Measurements from ENCODE around the gene PPP1R8. TPM values are rescaled to one million over a fixed set of nuclear protein-coding genes. Genes with fewer than 3 reads are reported as not detected.

The PPP1R8 gene
- total and polyA plus RNA-seq, 2 donors (not counting 1 experiment from before 2014, with no cell fraction given): 42.2 to 48.9 TPM

DNA sequence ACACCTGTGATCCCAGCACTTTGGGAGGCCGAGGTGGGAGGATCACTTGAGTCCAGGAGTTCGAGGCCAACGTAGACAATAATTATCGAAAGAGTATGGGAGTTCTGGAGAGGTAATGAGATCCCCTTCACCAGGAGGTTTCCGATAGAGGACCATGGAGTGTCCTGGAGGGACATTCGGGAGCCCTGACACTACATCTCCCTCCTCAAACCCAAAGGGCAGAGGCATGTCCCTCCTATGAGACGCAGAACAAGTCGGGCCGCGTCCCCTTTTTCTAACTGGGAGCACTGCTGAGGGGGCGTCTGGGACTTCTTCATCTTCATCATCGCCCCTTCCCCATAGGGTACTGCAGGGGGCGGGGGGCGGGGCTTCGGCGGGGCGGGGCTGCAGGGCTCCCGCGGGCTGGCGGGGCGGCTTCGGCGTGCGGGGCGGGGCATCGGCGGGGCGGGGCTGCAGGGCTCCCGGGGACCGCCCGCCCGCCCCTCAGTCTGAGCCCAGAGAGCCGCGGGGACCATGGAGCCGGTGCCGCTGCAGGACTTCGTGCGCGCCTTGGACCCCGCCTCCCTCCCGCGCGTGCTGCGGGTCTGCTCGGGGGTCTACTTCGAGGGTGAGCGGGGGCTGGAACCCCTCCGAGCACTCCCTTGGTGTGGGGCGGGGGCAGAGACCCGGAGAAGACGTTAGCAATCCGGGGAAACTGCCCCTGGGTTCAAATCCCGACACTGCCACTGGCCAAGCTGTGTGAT, 41.6 kb downstream of the PPP1R8 start, which contains the start of gene THEMIS2:
Gene THEMIS2 (plus strand): TSS at position 486 of the 743 bp plus-strand sequence. CDS start 28 bp downstream, at position 514.
- H3K9me3 ChIP-seq (ENCODE audit: control insufficient read depth, insufficient read depth, low read depth, low read length): no peaks in the 10 kb centered on the region
- H3K79me2 ChIP-seq (ENCODE audit: control insufficient read depth, insufficient read depth, low read length): no peaks in the 10 kb centered on the region
- H3K36me3 ChIP-seq (ENCODE audit: control insufficient read depth, insufficient read depth, low read length): no peaks in the 10 kb centered on the region
- no peaks in the 10 kb centered on the region for H3K27me3 ChIP-seq (ENCODE audit: control insufficient read depth, insufficient read depth, low read length)
- DNase-seq (ENCODE audit: low read depth in 2 of 2): peak; percentile 33 to 39
- peak within 1 kb of the TSS; percentile 78 for H2AFZ ChIP-seq (ENCODE audit: low read length)
- H4K20me1 ChIP-seq (ENCODE audit: control insufficient read depth, extremely low read depth, insufficient read depth, low read length): no peaks in the 10 kb centered on the region
- H3K4me3 ChIP-seq (replicated peaks in 1 of 4; ENCODE audit: control extremely low read depth in 1 of 4, insufficient read depth in 1 of 4, low read depth in 3 of 4, low read length in 4 of 4): peak within 1 kb of the TSS; percentile 70 to 81 (median 73)
- TF ChIP-seq, protein P1, sequence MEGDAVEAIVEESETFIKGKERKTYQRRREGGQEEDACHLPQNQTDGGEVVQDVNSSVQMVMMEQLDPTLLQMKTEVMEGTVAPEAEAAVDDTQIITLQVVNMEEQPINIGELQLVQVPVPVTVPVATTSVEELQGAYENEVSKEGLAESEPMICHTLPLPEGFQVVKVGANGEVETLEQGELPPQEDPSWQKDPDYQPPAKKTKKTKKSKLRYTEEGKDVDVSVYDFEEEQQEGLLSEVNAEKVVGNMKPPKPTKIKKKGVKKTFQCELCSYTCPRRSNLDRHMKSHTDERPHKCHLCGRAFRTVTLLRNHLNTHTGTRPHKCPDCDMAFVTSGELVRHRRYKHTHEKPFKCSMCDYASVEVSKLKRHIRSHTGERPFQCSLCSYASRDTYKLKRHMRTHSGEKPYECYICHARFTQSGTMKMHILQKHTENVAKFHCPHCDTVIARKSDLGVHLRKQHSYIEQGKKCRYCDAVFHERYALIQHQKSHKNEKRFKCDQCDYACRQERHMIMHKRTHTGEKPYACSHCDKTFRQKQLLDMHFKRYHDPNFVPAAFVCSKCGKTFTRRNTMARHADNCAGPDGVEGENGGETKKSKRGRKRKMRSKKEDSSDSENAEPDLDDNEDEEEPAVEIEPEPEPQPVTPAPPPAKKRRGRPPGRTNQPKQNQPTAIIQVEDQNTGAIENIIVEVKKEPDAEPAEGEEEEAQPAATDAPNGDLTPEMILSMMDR (conservative IDR thresholded peaks at IDR 0.05 in 1 of 2, IDR thresholded peaks at IDR 0.05 in 1 of 2; ENCODE audit: low read depth in 1 of 2, low read length in 2 of 2): no peak
- TF ChIP-seq EZH2 (IDR thresholded peaks at IDR 0.05; ENCODE audit: low read length, missing control alignments): no peak
- H3K9ac ChIP-seq (ENCODE audit: insufficient read depth, low read length): peak within 1 kb of the TSS; percentile 64
- peak within 1 kb of the TSS; percentile 88 for H3K4me2 ChIP-seq (ENCODE audit: extremely low read depth, insufficient read depth, low read length)
- peaks cover 2% of the 10 kb centered on the region for H3K4me1 ChIP-seq (ENCODE audit: control insufficient read depth, extremely low read depth, insufficient read depth, low read length)
- peak within 1 kb of the TSS; percentile 6 for H3K27ac ChIP-seq (ENCODE audit: insufficient read depth, low read length)

GRCh38 chr1:27872802-27873551, 42.4 kb downstream of the PPP1R8 start:
- Histone ChIP-seq H2AFZ (ENCODE audit: low read length) (peak overlapping the region; percentile 78), H4K20me1 (ENCODE audit: control insufficient read depth, extremely low read depth, insufficient read depth, low read length) (no peaks in the 10 kb centered on the region), H3K9me3 (ENCODE audit: control insufficient read depth, insufficient read depth, low read depth, low read length) (no peaks in the 10 kb centered on the region), H3K79me2 (ENCODE audit: control insufficient read depth, insufficient read depth, low read length) (no peaks in the 10 kb centered on the region), H3K4me1 (ENCODE audit: control insufficient read depth, extremely low read depth, insufficient read depth, low read length) (peaks cover 2% of the 10 kb centered on the region), H3K4me2 (ENCODE audit: extremely low read depth, insufficient read depth, low read length) (peak overlapping the region; percentile 88), H3K9ac (ENCODE audit: insufficient read depth, low read length) (peak overlapping the region; percentile 64), H3K4me3 (replicated peaks in 1 of 4; ENCODE audit: control extremely low read depth in 1 of 4, insufficient read depth in 1 of 4, low read depth in 3 of 4, low read length in 4 of 4) (peak overlapping the region; percentile 70 to 81 (median 73)), H3K27me3 (ENCODE audit: control insufficient read depth, insufficient read depth, low read length) (no peaks in the 10 kb centered on the region), H3K36me3 (ENCODE audit: control insufficient read depth, insufficient read depth, low read length) (no peaks in the 10 kb centered on the region), H3K27ac (ENCODE audit: insufficient read depth, low read length) (peak overlapping the region; percentile 6)
- DNase-seq (ENCODE audit: low read depth in 2 of 2): peak; percentile 33 to 39
- no peak for TF ChIP-seq EZH2 (IDR thresholded peaks at IDR 0.05; ENCODE audit: low read length, missing control alignments)
- TF ChIP-seq, protein P1 (conservative IDR thresholded peaks at IDR 0.05 in 1 of 2, IDR thresholded peaks at IDR 0.05 in 1 of 2; ENCODE audit: low read depth in 1 of 2, low read length in 2 of 2): no peak

GRCh38 chr1:27873671-27874384, 43.2 kb downstream of the PPP1R8 start:
- Histone ChIP-seq H3K9ac (ENCODE audit: insufficient read depth, low read length) (no peak overlapping the region), H3K4me1 (ENCODE audit: control insufficient read depth, extremely low read depth, insufficient read depth, low read length) (peaks cover 2% of the 10 kb centered on the region)

More at GRCh38 chr1:27873671-27874384, 43.2 kb downstream of the PPP1R8 start:
- no peak overlapping the region for H2AFZ ChIP-seq (ENCODE audit: low read length)
- no peaks in the 10 kb centered on the region for H3K27me3 ChIP-seq (ENCODE audit: control insufficient read depth, insufficient read depth, low read length)
- DNase-seq (ENCODE audit: low read depth in 2 of 2): no peak
- no peaks in the 10 kb centered on the region for H4K20me1 ChIP-seq (ENCODE audit: control insufficient read depth, extremely low read depth, insufficient read depth, low read length)
- no peaks in the 10 kb centered on the region for H3K9me3 ChIP-seq (ENCODE audit: control insufficient read depth, insufficient read depth, low read depth, low read length)
- no peak for TF ChIP-seq EZH2 (IDR thresholded peaks at IDR 0.05; ENCODE audit: low read length, missing control alignments)
- TF ChIP-seq, protein P1 (conservative IDR thresholded peaks at IDR 0.05 in 1 of 2, IDR thresholded peaks at IDR 0.05 in 1 of 2; ENCODE audit: low read depth in 1 of 2, low read length in 2 of 2): no peak
- H3K79me2 ChIP-seq (ENCODE audit: control insufficient read depth, insufficient read depth, low read length): no peaks in the 10 kb centered on the region
- no peak overlapping the region for H3K27ac ChIP-seq (ENCODE audit: insufficient read depth, low read length)
- H3K4me2 ChIP-seq (ENCODE audit: extremely low read depth, insufficient read depth, low read length): peak overlapping the region; percentile 4
- H3K4me3 ChIP-seq (replicated peaks in 1 of 4; ENCODE audit: control extremely low read depth in 1 of 4, insufficient read depth in 1 of 4, low read depth in 3 of 4, low read length in 4 of 4): no peak overlapping the region
- no peaks in the 10 kb centered on the region for H3K36me3 ChIP-seq (ENCODE audit: control insufficient read depth, insufficient read depth, low read length)
